ENCODE results near the gene GAD1. TPM values are rescaled to one million over a fixed set of nuclear protein-coding genes. Genes with fewer than 3 reads are reported as not detected.

Gene GAD1
- total RNA-seq, 2 experiments from 2014 or later: 1.5 to 2.2 TPM

GRCh38 chr2:170812710-170813600 is 3.7 kb upstream of the GAD1 start:
- H3K27ac Mint-ChIP-seq: no peak overlapping the region
- CTCF ChIA-PET: interaction anchor here (0.6 to 3.8 kb wide), 28 partner anchors 11 to 576 kb away, joined by 3 to 35 read pairs (median 3); no protein-coding TSS in a partner anchor

GRCh38 chr2:170813611-170814532 is 2.8 kb upstream of the GAD1 start:
- H3K9me3 Mint-ChIP-seq: no peaks in the 10 kb centered on the region
- POLR2A ChIA-PET: no interaction called here
- DNase-seq: peak; percentile 42
- H3K4me3 Mint-ChIP-seq: peak overlapping the region; percentile 10
- H3K27me3 Mint-ChIP-seq: peaks cover 71% of the 10 kb centered on the region
- H3K4me1 Mint-ChIP-seq: peaks cover 40% of the 10 kb centered on the region
- CTCF ChIA-PET: interaction anchor here (0.6 to 3.8 kb wide), 24 partner anchors 10 to 577 kb away, joined by 3 to 35 read pairs (median 3); no protein-coding TSS in a partner anchor
- peak overlapping the region; percentile 9 for H3K27ac Mint-ChIP-seq
- no peaks in the 10 kb centered on the region for H3K36me3 Mint-ChIP-seq (ENCODE audit: low read depth)

More at GRCh38 chr2:170812710-170813600, 3.7 kb upstream of the GAD1 start:
- Mint-ChIP-seq H3K4me1 (peaks cover 33% of the 10 kb centered on the region), H3K27me3 (peaks cover 62% of the 10 kb centered on the region), H3K4me3 (no peak overlapping the region), H3K9me3 (no peaks in the 10 kb centered on the region), H3K36me3 (ENCODE audit: low read depth) (no peaks in the 10 kb centered on the region)
- no peak for DNase-seq
- POLR2A ChIA-PET: no interaction called here

- Mint-ChIP-seq H3K27ac (no peak overlapping the region), H3K27me3 (peaks cover 73% of the 10 kb centered on the region), H3K36me3 (ENCODE audit: low read depth) (no peaks in the 10 kb centered on the region), H3K4me3 (no peak overlapping the region), H3K9me3 (no peaks in the 10 kb centered on the region), H3K4me1 (peaks cover 42% of the 10 kb centered on the region)
- POLR2A ChIA-PET: no interaction called here
- CTCF ChIA-PET: interaction anchor here (1.0 to 3.8 kb wide), 8 partner anchors 29 to 491 kb away, joined by 3 to 35 read pairs (median 8); no protein-coding TSS in a partner anchor
- no peak for DNase-seq
These were observed 2.0 kb upstream of the GAD1 start for GRCh38 chr2:170814533-170815230.

- POLR2A ChIA-PET: no interaction called here
- peaks cover 42% of the 10 kb centered on the region for H3K4me1 Mint-ChIP-seq
These were observed 1.4 kb upstream of the GAD1 start for GRCh38 chr2:170815311-170815710.

GRCh38 chr2:170815746-170816503 is 762 bp upstream of the GAD1 start:
- Mint-ChIP-seq H3K4me1 (peaks cover 48% of the 10 kb centered on the region), H3K27ac (peak overlapping the region; percentile 22), H3K36me3 (ENCODE audit: low read depth) (no peaks in the 10 kb centered on the region), H3K27me3 (peaks cover 85% of the 10 kb centered on the region), H3K9me3 (no peaks in the 10 kb centered on the region), H3K4me3 (peak overlapping the region; percentile 65)
- ChIA-PET CTCF (interaction anchor here (0.6 to 2.2 kb wide), 24 partner anchors 9 to 873 kb away, joined by 3 to 16 read pairs (median 3); partner anchors contain the start of genes ERICH2 and SP5), POLR2A (interaction anchor here (1.0 kb wide), 1 partner anchor 113 kb away, joined by 3 read pairs; the partner anchor contains the start of gene GORASP2)
- peak; percentile 65 for DNase-seq

More at GRCh38 chr2:170815311-170815710, 1.4 kb upstream of the GAD1 start:
- Mint-ChIP-seq H3K4me3 (peak overlapping the region; percentile 65), H3K27me3 (peaks cover 79% of the 10 kb centered on the region), H3K36me3 (ENCODE audit: low read depth) (no peaks in the 10 kb centered on the region), H3K27ac (peak overlapping the region; percentile 22), H3K9me3 (no peaks in the 10 kb centered on the region)
- CTCF ChIA-PET: interaction anchor here (0.6 to 2.2 kb wide), 12 partner anchors 10 to 773 kb away, joined by 3 to 16 read pairs (median 6); partner anchors contain the start of genes ERICH2 and SP5
- no peak for DNase-seq

GRCh38 chr2:170817093-170818035 is 677 bp downstream of the GAD1 start:
- peak; percentile 35 for DNase-seq
- Mint-ChIP-seq H3K27ac (no peak overlapping the region), H3K4me3 (peak overlapping the region; percentile 65), H3K36me3 (ENCODE audit: low read depth) (no peaks in the 10 kb centered on the region), H3K4me1 (peaks cover 61% of the 10 kb centered on the region), H3K9me3 (no peaks in the 10 kb centered on the region), H3K27me3 (peaks cover 95% of the 10 kb centered on the region)
- ChIA-PET POLR2A (interaction anchor here (0.5 to 1.0 kb wide), 2 partner anchors 112 to 408 kb away, joined by 3 read pairs; partner anchors contain the start of gene GORASP2), CTCF (interaction anchor here (0.6 to 2.2 kb wide), 20 partner anchors 8 to 899 kb away, joined by 3 to 16 read pairs (median 3); partner anchors contain the start of genes ERICH2 and SP5)

- Mint-ChIP-seq H3K27ac (no peak overlapping the region), H3K4me1 (peaks cover 67% of the 10 kb centered on the region), H3K36me3 (ENCODE audit: low read depth) (no peaks in the 10 kb centered on the region), H3K9me3 (no peaks in the 10 kb centered on the region), H3K4me3 (peak overlapping the region; percentile 65), H3K27me3 (peaks cover 95% of the 10 kb centered on the region)
- ChIA-PET POLR2A (interaction anchor here (0.5 kb wide), 1 partner anchor 409 kb away, joined by 3 read pairs; no protein-coding TSS in a partner anchor), CTCF (interaction anchor here (0.8 to 1.2 kb wide), 4 partner anchors 8 to 100 kb away, joined by 3 to 4 read pairs (median 4); no protein-coding TSS in a partner anchor)
- peak; percentile 22 for DNase-seq
These were observed 1.5 kb downstream of the GAD1 start for GRCh38 chr2:170818036-170818751.

GRCh38 chr2:170818752-170819470 is 2.2 kb downstream of the GAD1 start:
- ChIA-PET CTCF (interaction anchor here (0.8 to 1.5 kb wide), 6 partner anchors 8 to 106 kb away, joined by 3 to 6 read pairs (median 4); partner anchors contain the start of gene SP5), POLR2A (no interaction called here)
- peak overlapping the region; percentile 65 for H3K4me3 Mint-ChIP-seq
- no peak overlapping the region for H3K27ac Mint-ChIP-seq
- no peaks in the 10 kb centered on the region for H3K9me3 Mint-ChIP-seq
- peaks cover 90% of the 10 kb centered on the region for H3K27me3 Mint-ChIP-seq
- H3K36me3 Mint-ChIP-seq (ENCODE audit: low read depth): no peaks in the 10 kb centered on the region
- DNase-seq: no peak
- peaks cover 65% of the 10 kb centered on the region for H3K4me1 Mint-ChIP-seq

GRCh38 chr2:170819680-170820664 is 3.3 kb downstream of the GAD1 start:
- Mint-ChIP-seq H3K4me1 (peaks cover 59% of the 10 kb centered on the region), H3K4me3 (peak overlapping the region; percentile 46), H3K36me3 (ENCODE audit: low read depth) (no peaks in the 10 kb centered on the region), H3K9me3 (no peaks in the 10 kb centered on the region), H3K27ac (no peak overlapping the region), H3K27me3 (peaks cover 90% of the 10 kb centered on the region)
- CTCF ChIA-PET: interaction anchor here (0.7 to 2.8 kb wide), 10 partner anchors 32 to 458 kb away, joined by 3 to 11 read pairs (median 4); partner anchors contain the start of genes GORASP2 and SP5
- POLR2A ChIA-PET: no interaction called here
- no peak for DNase-seq

All from activated CD4-positive, alpha-beta memory T cell treated with anti-CD3 and anti-CD28 coated beads, Interleukin-2, amount 10 ng/mL, durations not matched to agents 7 days and 5 days (primary cell).